Measurements from ENCODE around the gene SIVA1. TPM values are rescaled to one million over a fixed set of nuclear protein-coding genes. Genes with fewer than 3 reads are reported as not detected.

SIVA1 gene
- total RNA-seq, 4 donors from 2014 or later, result 141 to 262 (median 167) TPM

DNA sequence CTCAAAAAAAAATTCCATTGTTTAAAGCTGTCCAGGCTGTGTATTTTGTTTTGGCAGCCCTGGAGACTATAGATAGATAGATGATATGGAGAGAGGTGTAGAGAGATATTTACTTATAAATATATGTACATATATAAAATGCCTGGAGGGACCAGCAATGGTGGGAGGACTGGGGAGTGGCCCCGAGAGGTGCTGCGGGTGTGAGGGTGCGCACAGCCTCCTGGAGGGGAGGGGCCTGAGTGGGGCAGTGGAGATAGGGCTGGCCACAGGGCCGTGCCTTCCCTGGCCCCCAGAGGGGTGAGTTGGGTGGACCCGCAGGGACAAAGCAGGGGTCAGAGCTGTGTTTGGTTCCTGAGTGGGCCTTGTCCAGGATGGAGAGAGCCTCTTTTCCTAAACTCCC, 22.5 kb upstream of the SIVA1 start:
- TF ChIP-seq, protein P1, sequence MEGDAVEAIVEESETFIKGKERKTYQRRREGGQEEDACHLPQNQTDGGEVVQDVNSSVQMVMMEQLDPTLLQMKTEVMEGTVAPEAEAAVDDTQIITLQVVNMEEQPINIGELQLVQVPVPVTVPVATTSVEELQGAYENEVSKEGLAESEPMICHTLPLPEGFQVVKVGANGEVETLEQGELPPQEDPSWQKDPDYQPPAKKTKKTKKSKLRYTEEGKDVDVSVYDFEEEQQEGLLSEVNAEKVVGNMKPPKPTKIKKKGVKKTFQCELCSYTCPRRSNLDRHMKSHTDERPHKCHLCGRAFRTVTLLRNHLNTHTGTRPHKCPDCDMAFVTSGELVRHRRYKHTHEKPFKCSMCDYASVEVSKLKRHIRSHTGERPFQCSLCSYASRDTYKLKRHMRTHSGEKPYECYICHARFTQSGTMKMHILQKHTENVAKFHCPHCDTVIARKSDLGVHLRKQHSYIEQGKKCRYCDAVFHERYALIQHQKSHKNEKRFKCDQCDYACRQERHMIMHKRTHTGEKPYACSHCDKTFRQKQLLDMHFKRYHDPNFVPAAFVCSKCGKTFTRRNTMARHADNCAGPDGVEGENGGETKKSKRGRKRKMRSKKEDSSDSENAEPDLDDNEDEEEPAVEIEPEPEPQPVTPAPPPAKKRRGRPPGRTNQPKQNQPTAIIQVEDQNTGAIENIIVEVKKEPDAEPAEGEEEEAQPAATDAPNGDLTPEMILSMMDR (IDR thresholded peaks at IDR 0.05), result no peak
- DNase-seq (ENCODE audit: low spot score), result no peak
- no peak for ATAC-seq (ENCODE audit: low FRiP score)

DNA sequence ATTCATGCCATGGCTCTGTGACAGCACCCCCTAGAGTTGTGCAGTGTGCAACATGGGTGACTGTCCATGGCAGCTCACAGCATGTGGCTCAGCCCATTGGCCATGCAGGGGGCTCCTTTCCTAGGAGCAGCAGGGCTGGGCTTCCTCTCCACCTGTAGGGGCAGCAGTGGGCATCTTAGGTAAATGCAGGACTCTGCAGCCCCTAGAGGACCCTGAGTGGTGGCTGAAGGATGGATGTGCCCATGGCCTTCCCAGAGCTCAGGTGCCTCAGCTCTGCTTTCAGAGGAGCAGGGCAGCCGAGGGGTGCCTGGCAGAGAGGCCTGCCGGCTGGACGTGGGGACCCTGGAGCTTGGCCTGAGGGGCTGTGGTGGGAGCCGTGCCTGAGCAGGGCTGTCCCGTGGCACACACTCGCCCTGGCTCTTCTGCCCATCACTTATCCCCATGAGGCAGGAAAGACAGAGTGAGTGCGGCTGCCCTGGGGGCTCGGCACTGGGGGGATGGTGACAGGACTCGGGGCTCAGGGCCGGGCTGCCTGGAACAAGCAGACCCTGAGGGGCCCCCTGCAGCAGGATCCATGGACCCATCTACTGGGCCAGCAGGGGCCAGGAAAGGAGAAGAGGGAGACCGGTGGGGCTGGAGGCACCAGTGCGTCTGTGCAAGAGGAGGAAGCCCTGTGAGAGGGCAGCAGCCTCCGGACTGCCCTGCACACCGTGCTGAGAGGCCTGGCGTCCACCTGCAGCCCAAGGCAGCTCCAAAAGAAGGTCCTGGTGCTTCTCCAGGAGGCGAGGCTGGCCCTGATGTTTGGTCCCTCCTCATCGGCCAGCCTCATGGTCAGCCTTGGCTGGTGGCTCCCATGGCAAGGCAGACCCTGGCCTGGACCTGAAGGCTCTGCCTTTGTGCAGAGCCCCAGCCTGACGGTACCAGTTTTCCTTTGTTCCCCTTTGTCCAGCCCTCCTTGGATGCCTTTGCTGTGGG, 21.3 kb upstream of the SIVA1 start:
- TF ChIP-seq, protein P1 (IDR thresholded peaks at IDR 0.05), result no peak
- ATAC-seq (ENCODE audit: low FRiP score) (no peak), DNase-seq (ENCODE audit: low spot score) (no peak)

DNA sequence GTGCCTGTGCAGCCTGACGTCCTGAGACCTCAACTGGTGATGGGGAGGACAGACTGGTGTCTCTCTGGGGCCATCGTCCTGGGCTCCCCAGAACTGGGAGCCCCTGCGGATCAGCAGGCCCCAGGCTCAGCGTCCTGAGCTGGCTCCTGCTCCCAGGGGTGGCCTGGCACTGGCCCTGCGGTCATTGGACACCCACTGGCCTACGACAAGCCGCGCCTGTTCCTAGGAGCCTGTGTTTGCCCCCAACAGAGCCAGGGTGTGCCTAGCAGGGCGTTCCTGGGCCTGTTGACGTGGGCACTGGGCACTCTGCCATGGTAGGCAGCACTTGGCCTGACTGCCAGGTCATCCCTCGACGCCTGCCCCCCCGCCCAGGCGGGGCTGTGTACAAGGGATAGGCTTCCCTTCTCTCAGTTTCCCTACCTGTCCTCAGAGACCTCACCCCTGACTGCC, 20.6 kb upstream of the SIVA1 start:
- TF ChIP-seq, protein P1 (IDR thresholded peaks at IDR 0.05), result no peak
- no peak for DNase-seq (ENCODE audit: low spot score)
- ATAC-seq (ENCODE audit: low FRiP score), result peak; percentile 17

DNA sequence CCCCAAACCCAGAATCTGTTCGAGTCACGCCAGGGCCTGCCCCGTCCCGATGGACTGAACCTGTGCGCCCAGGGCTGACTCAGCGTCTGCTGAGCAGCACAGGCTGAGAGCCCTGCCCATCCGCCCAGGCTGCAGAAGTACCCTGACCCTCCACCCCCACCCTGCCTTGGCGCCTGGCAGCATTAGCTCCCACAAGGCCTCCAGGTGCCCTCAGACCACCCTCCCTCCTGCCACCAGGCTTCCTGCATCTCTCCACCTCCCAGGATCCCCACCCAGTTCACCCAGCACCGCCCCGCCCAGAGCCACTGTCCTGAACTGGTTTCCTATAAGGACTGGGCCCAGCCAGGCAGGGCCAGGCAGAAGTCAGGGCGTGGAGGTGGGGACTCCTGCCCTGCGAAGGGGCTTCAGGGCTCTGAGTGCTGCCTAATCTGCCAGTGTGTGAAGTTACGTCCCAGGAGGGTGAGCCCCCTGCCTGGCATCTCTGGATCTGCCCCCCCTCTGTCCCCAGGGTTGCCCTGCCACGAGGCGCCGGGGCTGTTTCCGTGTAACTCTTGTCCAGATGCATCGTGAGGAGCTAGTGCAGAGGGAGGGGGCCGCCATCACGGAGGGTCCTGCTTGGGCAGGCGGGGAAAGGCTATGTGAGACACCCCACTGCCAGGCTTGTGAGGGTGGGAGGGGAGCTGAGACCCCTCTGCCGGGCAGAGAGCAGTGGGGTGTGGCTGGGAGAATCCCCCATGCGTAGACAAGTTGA, 19.8 kb upstream of the SIVA1 start:
- no peak for ATAC-seq (ENCODE audit: low FRiP score)
- DNase-seq (ENCODE audit: low spot score), result no peak
- TF ChIP-seq, protein P1 (IDR thresholded peaks at IDR 0.05), result no peak

DNA sequence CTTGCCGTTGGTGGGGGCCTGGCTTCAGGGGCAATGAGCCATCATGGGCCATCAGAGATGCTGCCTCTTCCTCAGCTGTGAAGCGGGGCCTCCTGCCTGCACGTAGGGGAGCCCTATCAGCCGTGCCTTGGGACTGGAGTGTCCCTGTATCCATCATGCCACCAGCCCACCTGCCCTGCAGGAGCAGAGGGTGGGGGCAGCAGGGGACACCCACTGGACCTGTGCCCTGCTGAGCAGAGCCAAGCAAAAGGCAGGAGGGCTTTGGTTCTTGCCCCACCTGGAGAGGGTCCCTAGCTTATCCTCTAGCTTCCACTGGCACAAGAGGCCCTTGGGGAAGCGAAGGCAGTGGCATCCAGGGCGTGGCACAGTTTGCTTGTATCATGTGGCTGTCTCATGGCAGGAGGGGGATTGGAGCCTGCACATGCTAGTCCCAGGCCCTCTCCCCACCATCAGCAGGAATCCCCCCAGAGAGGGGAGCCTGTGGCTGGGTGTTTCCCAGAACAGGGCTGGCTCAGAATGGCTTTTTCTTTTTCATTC, 18.8 kb upstream of the SIVA1 start:
- TF ChIP-seq, protein P1 (IDR thresholded peaks at IDR 0.05), result no peak
- ATAC-seq (ENCODE audit: low FRiP score) (no peak), DNase-seq (ENCODE audit: low spot score) (no peak)

DNA sequence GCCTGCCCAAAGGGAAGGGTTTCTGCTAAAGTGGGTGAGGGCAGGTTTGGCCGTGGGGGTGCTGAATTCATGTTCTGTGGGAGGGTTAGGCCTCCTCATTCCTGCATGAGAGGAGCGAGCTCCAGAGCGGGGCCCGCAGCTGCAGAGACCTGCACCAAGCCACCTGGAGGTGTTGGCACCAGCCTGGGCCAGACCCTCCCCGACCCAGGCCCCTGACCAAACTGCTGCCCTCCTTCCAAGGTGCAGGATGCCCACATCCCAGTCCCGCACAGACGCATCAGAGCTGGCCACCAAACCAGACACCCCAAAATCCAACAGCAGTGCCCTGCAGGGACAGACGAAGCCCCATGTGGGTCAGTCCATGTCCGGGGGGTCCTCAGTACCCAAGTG, 18.4 kb upstream of the SIVA1 start:
- TF ChIP-seq, protein P1 (IDR thresholded peaks at IDR 0.05), result no peak
- ATAC-seq (ENCODE audit: low FRiP score), result no peak
- no peak for DNase-seq (ENCODE audit: low spot score)
